Stimulated activated CD8-positive, alpha-beta memory T cell treated with anti-CD3 and anti-CD28 coated beads, Interleukin-7, amount 100 ng/mL, for 48 hours (primary cell): ENCODE measurements around the gene WNT7B.

Experiments used
- DNase-seq, 2 donors: peaks; one replicate each; pipeline ENCODE4 v3.0.0-alpha.2; 2020; ENCODE audit warnings: low read depth in 1 of 2; ENCODE audit errors: extremely low read depth in 1 of 2

The WNT7B gene

GRCh38 chr22:45977003-45977411 lies at the start of gene WNT7B:
TSS of gene WNT7B (minus strand) at chr22:45977162. CDS start at chr22:45976754, 408 bp downstream.
- DNase-seq, result no peak

GRCh38 chr22:46025973-46026898 lies 49.3 kb upstream of the WNT7B start:
- no peak for DNase-seq

DNA sequence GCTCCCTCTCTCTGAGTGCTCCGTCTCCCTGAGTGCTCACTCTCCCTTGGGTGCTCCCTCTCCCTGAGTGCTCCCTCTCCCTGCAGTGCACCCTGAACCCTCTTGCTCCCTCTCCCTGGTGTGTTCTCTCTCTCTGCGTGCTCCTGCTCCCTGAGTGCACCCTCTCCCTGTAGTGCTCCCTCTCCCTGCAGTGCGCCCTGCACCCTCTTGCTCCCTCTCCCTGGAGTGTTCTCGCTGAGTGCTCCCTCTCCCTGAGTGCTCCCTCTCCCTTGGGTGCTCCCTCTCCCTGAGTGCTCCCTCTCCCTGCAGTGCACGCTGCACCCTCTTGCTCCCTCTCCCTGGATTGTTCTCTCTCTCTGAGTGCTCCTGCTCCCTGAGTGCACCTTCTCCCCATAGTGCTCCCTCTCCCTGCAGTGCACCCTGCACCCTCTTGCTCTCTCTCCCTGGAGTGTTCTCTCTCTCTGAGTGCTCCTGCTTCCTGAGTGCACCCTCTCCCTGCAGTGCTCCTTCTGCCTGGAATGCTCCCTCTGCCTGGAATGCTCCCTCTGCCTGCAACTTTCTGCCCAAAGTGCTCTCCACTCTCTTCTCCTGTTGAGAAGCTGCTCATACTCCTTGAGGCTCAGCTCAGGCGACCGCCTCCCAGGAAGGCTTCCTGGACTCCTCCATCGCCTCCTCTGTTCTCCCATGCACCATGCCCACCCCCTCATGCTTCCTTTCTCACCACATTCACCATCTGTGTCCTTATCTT lies 48.4 kb upstream of the WNT7B start:
- no peak for DNase-seq

DNA sequence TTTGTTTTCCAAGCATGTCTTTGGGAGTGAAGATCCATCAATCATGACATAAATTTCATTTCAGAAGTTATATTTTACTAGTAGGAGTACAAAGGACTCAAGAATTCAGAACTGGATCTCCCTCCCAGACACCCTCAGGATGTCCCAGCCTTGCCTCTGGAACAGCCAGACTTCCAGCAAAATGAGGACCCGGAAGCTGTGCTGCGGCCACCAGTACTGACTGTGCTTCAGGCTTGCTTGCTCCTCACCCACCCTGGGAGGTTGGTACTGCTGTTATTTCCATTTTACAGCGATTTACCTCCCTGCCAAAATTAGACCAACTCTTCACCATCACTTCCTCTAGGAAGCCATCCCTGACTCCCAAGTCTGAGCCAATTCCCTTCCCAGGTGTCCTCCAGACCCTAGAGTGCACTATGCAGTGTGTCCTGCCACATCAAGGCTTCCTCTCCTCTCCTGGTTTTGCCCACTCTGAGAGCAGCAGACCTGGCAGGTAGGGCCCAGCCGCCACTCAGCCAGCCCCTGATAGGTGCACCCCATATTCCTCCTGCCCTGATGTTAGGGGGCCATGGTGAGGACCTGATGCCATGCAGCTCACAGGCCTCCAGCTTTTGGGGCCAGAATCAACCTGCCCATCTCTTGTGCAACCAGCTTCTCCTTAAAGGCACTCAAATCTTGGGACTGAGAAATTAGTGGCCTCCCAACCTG lies 47.3 kb upstream of the WNT7B start:
- DNase-seq, result no peak

DNA sequence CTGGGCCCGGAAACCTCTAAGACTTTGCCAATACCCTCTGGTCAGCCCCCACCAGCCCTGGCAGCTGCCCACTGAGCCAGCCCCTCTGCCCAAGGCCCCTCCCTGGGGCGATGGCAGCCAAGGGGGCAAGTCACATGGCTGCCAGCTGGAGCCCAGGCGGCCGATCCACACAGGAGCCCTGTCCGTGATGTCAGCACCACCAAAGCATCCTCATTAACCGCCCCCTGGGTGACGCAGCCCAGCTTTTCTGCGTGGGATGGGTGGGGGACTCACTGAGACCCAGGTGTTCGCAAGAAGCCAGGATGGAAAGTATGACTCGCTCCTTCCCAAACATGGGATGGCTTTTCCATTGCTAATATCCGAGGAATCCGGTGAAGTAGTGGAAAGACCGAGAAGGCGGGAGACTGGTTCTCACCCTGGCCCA lies 46.6 kb upstream of the WNT7B start:
- DNase-seq, result no peak

DNA sequence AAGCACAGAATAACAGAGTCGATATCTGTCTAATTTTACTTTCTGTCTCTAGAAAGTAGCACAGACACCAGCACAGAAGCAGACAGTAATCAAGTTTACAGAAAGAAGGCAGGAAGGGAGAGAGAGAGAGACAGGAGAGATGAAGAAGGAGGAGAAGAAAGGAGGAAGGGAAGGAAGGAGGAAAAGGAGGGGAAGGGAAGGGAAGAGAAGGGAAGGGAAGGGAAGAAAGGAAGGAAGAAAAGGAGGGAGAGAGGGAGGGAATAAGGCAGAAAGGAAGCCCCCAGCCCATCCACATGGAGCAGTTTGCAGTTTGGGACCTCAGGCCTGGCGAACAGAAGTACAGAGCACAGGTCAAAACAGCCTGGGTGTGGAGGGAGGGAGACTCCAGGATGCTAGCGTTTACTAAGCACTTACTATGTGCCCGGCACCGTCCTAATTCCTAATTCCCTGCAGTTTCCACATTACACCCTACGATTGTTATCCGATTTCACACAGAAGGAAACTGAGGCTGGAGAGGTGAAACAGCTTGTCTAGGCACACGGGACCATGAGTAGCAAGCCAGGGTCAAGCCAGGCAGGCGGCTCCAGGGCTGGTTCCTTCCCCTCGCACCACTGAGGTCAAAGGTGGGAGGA lies 46.0 kb upstream of the WNT7B start:
- DNase-seq, result no peak

DNA sequence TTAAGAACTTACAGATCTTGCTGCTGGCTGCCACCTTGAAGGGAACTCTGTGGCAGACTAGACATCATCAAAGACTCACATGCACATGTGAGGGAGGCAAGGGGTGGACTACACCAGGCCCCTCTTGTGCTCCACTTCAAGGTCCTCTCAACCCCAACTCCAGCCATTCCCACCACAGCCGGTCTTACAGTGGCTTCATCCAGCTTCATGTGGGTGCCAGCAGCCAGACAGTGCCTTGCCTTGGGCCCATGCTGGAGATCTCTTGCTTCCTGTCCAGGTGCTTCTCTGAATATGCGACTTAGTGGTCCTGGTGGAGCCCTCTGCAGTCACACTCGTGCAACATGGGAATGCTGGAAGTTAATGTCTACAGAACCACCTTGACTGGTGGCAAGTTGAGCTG lies 44.6 kb upstream of the WNT7B start:
- no peak for DNase-seq

DNA sequence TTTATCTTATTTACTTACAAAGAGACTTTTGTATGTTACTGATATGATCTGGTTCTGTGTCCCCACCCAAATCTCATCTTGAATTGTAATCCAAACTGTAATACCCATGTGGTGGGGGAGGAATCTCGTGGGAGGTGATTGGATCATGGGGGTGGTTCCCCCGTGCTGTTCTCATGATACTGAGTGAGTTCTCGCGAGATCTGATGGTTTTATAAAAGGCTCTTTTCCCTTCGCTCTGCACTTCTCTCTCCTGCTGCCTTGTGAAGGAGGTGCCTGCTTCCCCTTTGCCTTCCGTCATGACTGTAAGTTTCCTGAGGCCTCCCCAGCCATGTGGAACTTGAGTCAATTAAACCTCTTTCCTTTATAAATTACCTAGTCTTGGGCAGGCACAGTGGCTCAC lies 42.4 kb upstream of the WNT7B start:
- no peak for DNase-seq

DNA sequence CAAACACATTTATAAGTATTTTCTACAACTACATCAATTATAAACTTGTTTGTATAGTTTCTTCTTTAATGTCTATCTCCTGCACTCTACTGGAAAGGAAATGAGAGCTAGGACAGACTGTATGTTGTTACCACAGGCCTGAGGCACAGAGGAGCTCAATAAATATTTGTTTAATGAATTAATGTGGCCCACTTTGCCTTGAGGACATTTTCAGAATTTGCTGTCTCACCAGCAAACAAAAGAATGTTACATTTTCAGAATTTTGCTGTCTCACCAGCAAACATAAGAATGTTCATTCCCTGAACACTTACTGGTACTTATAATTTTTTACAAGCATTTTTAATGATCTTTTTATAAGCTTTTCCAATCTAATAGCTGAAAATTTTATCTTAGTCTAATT lies 41.9 kb upstream of the WNT7B start:
- no peak for DNase-seq

DNA sequence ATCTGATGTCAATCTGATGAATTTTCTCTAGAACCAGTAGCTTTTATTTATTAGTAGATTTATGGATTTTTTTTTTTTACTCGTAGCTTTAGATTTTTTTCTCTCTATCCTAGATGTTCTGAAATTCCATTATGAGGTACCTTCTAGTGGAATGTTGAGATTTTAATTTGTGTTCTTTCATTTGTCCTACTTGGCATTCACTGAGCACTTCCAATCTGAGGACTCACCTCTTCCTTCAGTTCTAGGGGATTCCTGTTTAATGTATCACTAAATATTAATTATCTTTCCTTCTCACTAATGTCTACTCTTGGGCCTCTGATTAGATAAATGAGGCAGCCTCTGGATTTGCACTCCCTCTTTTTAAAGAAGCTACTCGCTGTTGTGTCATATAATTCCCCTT lies 40.2 kb upstream of the WNT7B start:
- no peak for DNase-seq

- DNase-seq, result peak; percentile 85 to 92
These were observed 36.8 kb upstream of the WNT7B start for GRCh38 chr22:46013460-46014416.

GRCh38 chr22:46012881-46013281 lies 35.9 kb upstream of the WNT7B start:
- no peak for DNase-seq

DNA sequence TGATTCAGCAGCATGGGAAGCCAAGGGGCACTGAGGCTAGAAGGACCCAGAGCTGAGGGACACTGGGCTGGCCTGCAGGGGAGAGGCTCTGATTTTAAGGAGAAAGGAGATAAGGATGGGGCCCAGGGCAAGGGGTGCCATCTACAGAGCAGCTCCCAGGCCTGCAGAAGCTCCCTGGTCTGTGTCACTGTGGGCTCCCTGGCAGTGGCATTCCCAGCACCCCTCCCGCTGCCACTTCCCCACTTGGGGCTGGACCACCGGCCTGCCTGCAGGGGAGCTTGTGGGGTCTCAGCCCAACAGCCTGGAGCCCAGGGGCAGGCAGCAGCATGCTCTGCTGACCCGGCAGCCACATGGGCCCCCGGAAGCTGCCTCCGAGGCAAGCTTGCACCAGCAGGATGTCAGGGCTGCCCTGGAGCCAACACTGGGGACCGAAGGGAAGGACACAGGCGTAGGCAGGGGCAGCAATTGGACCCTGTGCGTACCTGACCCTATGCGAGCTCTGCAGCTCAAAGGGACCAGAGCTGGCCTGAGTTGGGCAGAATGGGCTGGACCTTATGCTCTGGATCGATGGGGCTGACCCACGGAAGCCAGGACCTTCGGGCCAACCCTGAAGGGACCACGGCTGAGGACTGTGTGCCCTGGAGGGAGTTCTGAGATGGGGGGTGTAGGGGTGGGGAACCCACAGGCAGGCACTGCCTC lies 35.4 kb upstream of the WNT7B start:
- no peak for DNase-seq

- no peak for DNase-seq
These were observed 34.7 kb upstream of the WNT7B start for GRCh38 chr22:46011627-46012181.

DNA sequence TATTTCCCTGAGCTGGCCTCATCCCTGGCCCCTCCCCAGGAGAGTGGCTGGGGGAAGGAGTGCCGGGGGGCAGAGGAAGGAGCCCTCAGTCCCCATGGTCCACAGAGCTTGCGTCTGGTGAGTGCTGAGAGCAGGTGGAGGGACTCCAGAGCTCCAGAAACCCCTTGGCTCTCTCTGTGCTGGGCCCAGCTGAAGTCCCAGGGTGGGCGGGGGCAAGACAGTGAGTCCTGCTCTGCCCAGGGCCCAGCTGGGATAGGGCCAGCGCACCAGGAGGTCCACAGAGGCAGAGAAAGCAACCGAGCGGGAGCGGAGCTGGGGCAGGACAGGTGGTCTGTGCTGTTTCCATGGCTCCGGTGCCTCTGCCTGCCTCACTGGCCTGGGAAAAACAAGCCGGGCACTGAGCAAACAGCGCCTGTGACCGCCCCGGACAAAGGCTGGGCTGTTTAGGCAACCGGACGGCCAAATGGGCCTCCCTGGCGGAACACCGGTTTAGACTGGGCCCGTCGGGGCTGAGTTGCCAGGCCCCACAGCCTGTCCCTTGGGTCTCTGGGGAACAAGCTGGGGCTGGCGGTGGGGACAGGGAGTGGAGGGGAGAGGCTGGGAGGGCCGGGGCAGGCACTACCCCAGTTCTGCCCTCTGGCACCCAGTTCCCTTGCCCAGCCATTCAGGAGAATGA lies 34.1 kb upstream of the WNT7B start:
- no peak for DNase-seq

GRCh38 chr22:46010207-46010867 lies 33.4 kb upstream of the WNT7B start:
- no peak for DNase-seq

DNA sequence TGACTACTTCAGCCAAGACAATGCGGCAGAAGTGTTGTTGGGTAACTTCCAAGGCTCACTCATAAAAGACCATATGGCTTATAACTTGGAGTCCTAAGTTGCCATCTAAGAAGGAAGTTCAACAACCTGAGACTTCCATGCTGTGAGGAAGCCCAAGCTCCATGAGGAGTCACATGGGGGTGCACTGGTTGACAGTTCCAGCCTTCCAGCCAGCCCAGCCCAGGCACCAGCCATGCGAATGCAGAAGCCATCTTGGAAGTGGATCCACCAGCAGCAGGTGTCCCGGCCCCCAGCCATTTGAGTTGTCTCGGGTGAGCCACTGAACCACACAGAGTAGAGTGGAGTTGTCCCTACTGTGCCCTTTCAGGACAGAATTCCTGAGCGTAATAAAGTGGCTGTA lies 32.8 kb upstream of the WNT7B start:
- no peak for DNase-seq
